Neural crest cell (in vitro differentiated cells): ENCODE results near the gene NFE2L1. TPM values are rescaled to one million over a fixed set of nuclear protein-coding genes. Genes with fewer than 3 reads are reported as not detected.

ENCODE experiments used
- DNase-seq: peaks from one replicate; pipeline ENCODE4 v3.0.0; 2021; ENCODE audit warnings: low read depth, mixed read lengths, low spot score
- H3K27ac Mint-ChIP-seq: one replicate; pipeline ENCODE4 v1.8.0; 2021; ENCODE audit warnings: mild to moderate bottlenecking, mixed read lengths; ENCODE audit not compliant: unreplicated experiment
- H3K27me3 Mint-ChIP-seq: 2 replicates; pipeline ENCODE4 v1.8.0; 2021; ENCODE audit warnings: low read depth, mild to moderate bottlenecking, mixed read lengths
- H3K36me3 Mint-ChIP-seq: 2 replicates; pipeline ENCODE4 v1.8.0; 2021; ENCODE audit warnings: low read depth, mild to moderate bottlenecking, mixed read lengths
- H3K4me1 Mint-ChIP-seq: 2 replicates; pipeline ENCODE4 v1.8.0; 2021; ENCODE audit warnings: mixed read lengths
- H3K4me3 Mint-ChIP-seq: one replicate; pipeline ENCODE4 v1.8.0; 2021; ENCODE audit warnings: mild to moderate bottlenecking, mixed read lengths
- H3K9me3 Mint-ChIP-seq: 2 replicates; pipeline ENCODE4 v1.8.0; 2021; ENCODE audit warnings: mixed read lengths
- CTCF ChIP-seq: fragments of 200-600 bp; sonication (generic); conservative IDR thresholded peaks from 2 replicates; pipeline ENCODE4 v1.5.0; 2021; ENCODE audit warnings: antibody characterized with exemption, mild to moderate bottlenecking
- total RNA-seq: library from RNA; stranded (reverse); gene quantifications from 2 replicates; pipeline ENCODE4 v1.2.1, GENCODE V29; 2021

NFE2L1 gene
- total RNA-seq, 1 donor from 2014 or later, result 121 TPM

DNA sequence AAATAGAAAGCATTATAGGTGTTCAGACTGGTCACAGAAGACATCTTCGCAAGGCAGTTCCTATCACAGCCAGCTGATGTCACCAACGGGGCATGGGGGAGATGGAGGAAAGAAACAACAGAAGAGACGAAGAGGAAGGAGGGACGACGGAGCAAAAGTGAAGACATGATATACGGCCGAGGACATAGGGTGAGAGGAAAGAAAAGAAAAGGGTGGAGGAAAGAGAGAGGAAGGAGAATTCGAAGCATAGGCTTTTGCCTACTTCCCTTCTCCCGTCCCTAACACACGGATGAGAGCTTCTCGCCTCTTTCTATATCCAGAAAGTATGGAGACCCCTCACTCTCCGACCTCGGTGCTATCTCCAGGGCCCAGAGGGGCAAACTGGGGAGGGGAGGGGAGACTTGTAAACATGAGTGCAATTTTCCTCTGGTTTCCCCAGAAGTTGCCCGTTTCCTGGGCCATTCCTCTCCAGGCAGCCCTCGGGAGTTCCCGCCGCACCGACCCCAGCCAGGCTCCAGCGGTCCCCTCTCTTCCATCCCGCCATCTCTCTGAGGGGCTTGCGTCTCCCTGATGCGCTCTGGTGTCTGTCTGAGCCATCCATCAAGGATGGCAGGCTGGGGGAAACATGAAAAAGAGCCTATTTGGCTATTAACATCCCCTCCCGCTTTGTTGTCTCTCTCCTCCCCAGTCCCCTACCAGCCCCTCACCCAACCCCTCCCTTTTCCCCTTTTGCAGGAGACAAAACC is 36.6 kb upstream of the NFE2L1 start:
- TF ChIP-seq CTCF, result peak; percentile 60
- no peaks in the 10 kb centered on the region for H3K27me3 Mint-ChIP-seq
- peak overlapping the region; percentile 79 for H3K4me3 Mint-ChIP-seq
- H3K36me3 Mint-ChIP-seq, result peaks cover 2% of the 10 kb centered on the region
- peak overlapping the region; percentile 97 for H3K27ac Mint-ChIP-seq
- H3K4me1 Mint-ChIP-seq, result peaks cover 83% of the 10 kb centered on the region
- no peak for DNase-seq
- H3K9me3 Mint-ChIP-seq, result peaks cover 4% of the 10 kb centered on the region

GRCh38 chr17:48012151-48012520 is 36.0 kb upstream of the NFE2L1 start:
- H3K4me1 Mint-ChIP-seq, result peaks cover 79% of the 10 kb centered on the region
- DNase-seq, result peak; percentile 84
- H3K27ac Mint-ChIP-seq, result peak overlapping the region; percentile 97

GRCh38 chr17:48012654-48013053 is 35.5 kb upstream of the NFE2L1 start:
- H3K36me3 Mint-ChIP-seq, result peaks cover 2% of the 10 kb centered on the region
- peaks cover 4% of the 10 kb centered on the region for H3K9me3 Mint-ChIP-seq
- H3K4me3 Mint-ChIP-seq, result peak overlapping the region; percentile 79
- no peak for TF ChIP-seq CTCF
- no peaks in the 10 kb centered on the region for H3K27me3 Mint-ChIP-seq
- DNase-seq, result no peak
- peak overlapping the region; percentile 98 for H3K27ac Mint-ChIP-seq
- H3K4me1 Mint-ChIP-seq, result peaks cover 78% of the 10 kb centered on the region

More at GRCh38 chr17:48012151-48012520, 36.0 kb upstream of the NFE2L1 start:
- TF ChIP-seq CTCF, result no peak
- H3K4me3 Mint-ChIP-seq, result peak overlapping the region; percentile 79
- no peaks in the 10 kb centered on the region for H3K27me3 Mint-ChIP-seq
- H3K36me3 Mint-ChIP-seq, result peaks cover 2% of the 10 kb centered on the region
- peaks cover 4% of the 10 kb centered on the region for H3K9me3 Mint-ChIP-seq

DNA sequence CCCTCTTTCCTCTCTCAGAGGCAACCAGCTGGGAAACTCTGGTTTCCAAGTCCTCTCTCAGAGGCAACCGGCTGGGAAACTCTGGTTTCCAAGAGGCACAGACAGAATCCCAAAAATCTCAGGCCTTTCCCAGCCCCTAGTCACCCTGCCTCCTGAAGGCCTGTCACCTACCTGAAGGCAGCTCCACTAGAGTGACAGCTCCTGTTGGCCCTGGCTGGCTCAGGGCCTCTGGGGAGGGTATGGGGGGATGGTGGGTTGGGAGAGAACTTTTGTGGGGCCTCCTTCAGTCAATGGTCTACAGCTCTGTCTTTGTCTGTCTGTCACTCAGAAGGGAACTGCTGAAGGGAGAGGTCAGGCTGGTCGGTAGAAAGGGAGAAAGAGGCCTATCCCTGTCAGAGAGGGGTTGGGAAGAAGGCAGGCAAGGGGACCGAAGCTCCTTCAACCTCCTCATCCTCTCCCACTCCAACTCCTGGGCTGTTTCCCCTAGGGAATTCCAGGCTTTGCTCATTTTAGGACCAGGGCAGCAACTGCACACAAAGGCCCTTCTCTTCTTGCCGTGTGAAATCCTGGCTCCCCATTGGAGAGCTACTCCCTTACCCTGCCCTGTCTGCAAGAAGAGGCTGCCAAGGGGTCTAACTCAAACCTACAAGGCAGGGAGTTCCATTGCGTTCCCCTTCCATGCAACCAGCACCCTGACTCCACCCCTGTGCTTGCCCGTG is 34.1 kb upstream of the NFE2L1 start:
- DNase-seq, result peak; percentile 29
- Mint-ChIP-seq H3K27me3 (no peaks in the 10 kb centered on the region), H3K4me3 (peak overlapping the region; percentile 79), H3K9me3 (no peaks in the 10 kb centered on the region), H3K36me3 (no peaks in the 10 kb centered on the region), H3K4me1 (peaks cover 81% of the 10 kb centered on the region), H3K27ac (peak overlapping the region; percentile 98)
- no peak for TF ChIP-seq CTCF

DNA sequence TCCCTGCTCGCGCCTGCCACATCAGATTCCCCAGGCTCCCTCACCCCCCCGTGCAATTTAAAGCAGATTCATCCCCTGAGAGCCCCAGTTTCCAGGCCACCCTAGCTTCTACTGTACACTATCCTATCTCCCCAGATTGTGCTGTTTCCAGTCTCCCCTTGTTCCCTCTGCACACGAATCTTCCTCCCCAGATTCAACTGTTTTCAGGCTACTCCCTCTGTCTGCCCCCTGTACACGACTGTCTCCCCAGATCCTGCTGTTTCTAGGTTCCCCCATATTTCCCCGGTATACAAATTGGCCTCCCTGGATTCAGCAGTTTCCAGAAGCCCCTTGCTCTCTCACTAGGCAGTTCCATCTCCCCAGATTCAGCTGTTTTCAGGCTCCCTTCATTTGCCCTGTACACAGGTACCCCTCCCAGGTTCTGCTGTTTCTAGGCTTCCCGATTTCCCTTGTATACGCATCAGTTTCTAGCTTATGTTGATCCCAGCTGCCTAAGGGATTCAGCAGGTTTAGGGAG is 33.5 kb upstream of the NFE2L1 start:
- Mint-ChIP-seq H3K36me3 (no peaks in the 10 kb centered on the region), H3K4me3 (peak overlapping the region; percentile 79), H3K27ac (peak overlapping the region; percentile 98), H3K9me3 (no peaks in the 10 kb centered on the region), H3K4me1 (peaks cover 81% of the 10 kb centered on the region), H3K27me3 (no peaks in the 10 kb centered on the region)
- peak; percentile 21 for DNase-seq
- TF ChIP-seq CTCF, result no peak
